ENCODE measurements around the gene MEI1. TPM values are rescaled to one million over a fixed set of nuclear protein-coding genes. Genes with fewer than 3 reads are reported as not detected.
A peak's percentile ranks its signal among the peaks of the same experiment; 100 is the strongest.

Gene MEI1
- total and polyA plus RNA-seq, 2 donors (not counting 1 experiment from before 2014, with no cell fraction given): 50.1 to 64.8 TPM

GRCh38 chr22:41696703-41697102 is 2.6 kb upstream of the MEI1 start:
- 81% methylated on average over 11 of the region's 11 CpGs for WGBS (ENCODE audit: insufficient coverage)
- no peaks in the 10 kb centered on the region for H3K27me3 Mint-ChIP-seq
- Histone ChIP-seq H3K36me3 (replicated peaks in 1 of 2; ENCODE audit: control extremely low read depth in 1 of 2, control insufficient read depth in 1 of 2, extremely low read depth in 1 of 2, insufficient read depth in 2 of 2, low read length in 1 of 2) (peaks cover 0 to 6% of the 10 kb centered on the region in 2 experiments), H2AFZ (ENCODE audit: insufficient read depth, low read depth, low read length, poor library complexity, severe bottlenecking) (peak overlapping the region; percentile 78), H3K4me2 (replicated peaks; ENCODE audit: low read depth, low read length, poor library complexity, severe bottlenecking) (peak overlapping the region; percentile 80), H3K9me3 (ENCODE audit: control extremely low read depth in 1 of 3, control insufficient read depth in 2 of 3, insufficient read depth in 1 of 3, low read length in 2 of 3) (no peaks in the 10 kb centered on the region), H3K27me3 (replicated peaks in 1 of 4; ENCODE audit: control extremely low read depth in 1 of 4, control insufficient read depth in 3 of 4, insufficient read depth in 4 of 4, low read length in 3 of 4) (no peaks in the 10 kb centered on the region), H3K4me1 (ENCODE audit: control insufficient read depth in 2 of 2, insufficient read depth in 2 of 2, low read length in 2 of 2) (peaks cover 8 to 18% of the 10 kb centered on the region in 2 donors), H3K27ac (ENCODE audit: low read length in 2 of 2) (peak overlapping the region in 1 of 2 donors; percentile 18), H4K20me1 (ENCODE audit: control insufficient read depth, insufficient read depth, low read length, poor library complexity, severe bottlenecking) (no peaks in the 10 kb centered on the region), H3K4me3 (ENCODE audit: control extremely low read depth in 1 of 5, extremely low read depth in 1 of 5, insufficient read depth in 1 of 5, low read depth in 2 of 5, low read length in 4 of 5) (no peak overlapping the region), H3K9ac (ENCODE audit: low read length) (no peak overlapping the region), H3K79me2 (ENCODE audit: control insufficient read depth, insufficient read depth, low read length) (peaks cover 7% of the 10 kb centered on the region)
- no peak for DNase-seq
- no peak for TF ChIP-seq CTCF (IDR thresholded peaks at IDR 0.05)
- TF ChIP-seq EZH2 (IDR thresholded peaks at IDR 0.05; ENCODE audit: borderline replicate concordance, insufficient read depth, low read depth, low read length, poor library complexity, severe bottlenecking): no peak
- H3K9me3 Mint-ChIP-seq (ENCODE audit: insufficient read depth): no peaks in the 10 kb centered on the region
- H3K4me1 Mint-ChIP-seq: peaks cover 9% of the 10 kb centered on the region
- ATAC-seq (ENCODE audit: low read depth): no peak
- intact Hi-C loops (cut with micrococcal nuclease): loop anchor here (1.0 to 10.0 kb wide), 9 partner anchors 8 to 738 kb away; partner anchors contain the start of genes CCDC134, DESI1, NAGA and NFAM1
- ChIA-PET POLR2A (interaction anchor here (0.7 to 1.3 kb wide), 7 partner anchors 52 to 247 kb away, joined by 3 to 9 read pairs (median 4); partner anchors contain the start of genes CCDC134 and SREBF2), CTCF (interaction anchor here (0.8 to 4.6 kb wide), 63 partner anchors 9 to 394 kb away, joined by 3 to 83 read pairs (median 6); partner anchors contain the start of genes CCDC134, CENPM, DESI1 and NDUFA6)
- H3K27ac Mint-ChIP-seq: peak overlapping the region; percentile 88
- H3K4me3 Mint-ChIP-seq: peak overlapping the region; percentile 78

Measured in B cell (primary cell).